ENCODE measurements around the gene TNPO3. TPM values are rescaled to one million over a fixed set of nuclear protein-coding genes. Genes with fewer than 3 reads are reported as not detected.

TNPO3 gene
- 44.5 and 63.6 TPM in 2 replicates for total RNA-seq

DNA sequence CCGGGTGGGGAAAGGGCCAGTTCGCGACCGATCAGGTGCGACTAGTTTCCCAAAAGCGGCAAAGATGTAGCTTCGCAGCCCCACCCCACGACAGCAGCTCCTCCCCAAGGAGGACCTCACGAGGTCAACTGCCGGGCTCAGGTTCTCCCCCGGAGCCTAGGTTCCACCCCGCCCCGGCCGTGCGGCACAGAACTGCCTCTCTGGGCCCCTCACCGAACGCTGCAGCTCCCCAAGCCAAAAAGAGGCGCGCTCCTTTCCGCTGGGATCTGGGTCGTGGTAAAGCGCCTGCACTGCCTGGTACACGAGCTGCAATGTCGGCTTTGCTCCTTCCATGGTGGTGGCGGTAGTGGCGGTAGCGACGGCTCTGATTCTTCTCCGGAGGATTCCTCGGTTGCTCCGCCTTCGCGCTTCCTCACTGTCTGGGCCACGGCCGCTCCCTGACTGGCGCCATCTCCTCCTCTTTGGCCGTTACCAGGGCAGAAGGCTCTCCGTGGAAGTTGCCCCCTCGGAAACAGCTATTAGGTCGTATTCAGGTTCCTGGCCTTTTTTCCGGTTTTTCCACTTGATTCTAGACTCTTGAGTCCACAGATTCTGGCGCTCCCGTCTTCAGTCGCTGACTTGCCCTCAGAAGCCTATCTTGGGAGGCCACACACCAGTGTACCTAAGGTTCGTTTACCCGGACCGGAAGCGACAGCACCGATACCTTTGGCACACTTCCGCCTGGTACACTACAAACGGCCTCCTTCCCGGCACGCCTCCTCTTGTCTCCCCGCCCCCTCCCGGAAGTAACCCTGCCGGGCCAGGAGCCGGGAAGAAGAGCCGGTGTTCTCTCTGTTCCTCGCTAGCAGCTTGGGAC, at the start of gene TNPO3:
Gene TNPO3 (minus strand): TSS at position 674 of the 856 bp plus-strand sequence. CDS start 341 bp downstream, at position 333.

DNA sequence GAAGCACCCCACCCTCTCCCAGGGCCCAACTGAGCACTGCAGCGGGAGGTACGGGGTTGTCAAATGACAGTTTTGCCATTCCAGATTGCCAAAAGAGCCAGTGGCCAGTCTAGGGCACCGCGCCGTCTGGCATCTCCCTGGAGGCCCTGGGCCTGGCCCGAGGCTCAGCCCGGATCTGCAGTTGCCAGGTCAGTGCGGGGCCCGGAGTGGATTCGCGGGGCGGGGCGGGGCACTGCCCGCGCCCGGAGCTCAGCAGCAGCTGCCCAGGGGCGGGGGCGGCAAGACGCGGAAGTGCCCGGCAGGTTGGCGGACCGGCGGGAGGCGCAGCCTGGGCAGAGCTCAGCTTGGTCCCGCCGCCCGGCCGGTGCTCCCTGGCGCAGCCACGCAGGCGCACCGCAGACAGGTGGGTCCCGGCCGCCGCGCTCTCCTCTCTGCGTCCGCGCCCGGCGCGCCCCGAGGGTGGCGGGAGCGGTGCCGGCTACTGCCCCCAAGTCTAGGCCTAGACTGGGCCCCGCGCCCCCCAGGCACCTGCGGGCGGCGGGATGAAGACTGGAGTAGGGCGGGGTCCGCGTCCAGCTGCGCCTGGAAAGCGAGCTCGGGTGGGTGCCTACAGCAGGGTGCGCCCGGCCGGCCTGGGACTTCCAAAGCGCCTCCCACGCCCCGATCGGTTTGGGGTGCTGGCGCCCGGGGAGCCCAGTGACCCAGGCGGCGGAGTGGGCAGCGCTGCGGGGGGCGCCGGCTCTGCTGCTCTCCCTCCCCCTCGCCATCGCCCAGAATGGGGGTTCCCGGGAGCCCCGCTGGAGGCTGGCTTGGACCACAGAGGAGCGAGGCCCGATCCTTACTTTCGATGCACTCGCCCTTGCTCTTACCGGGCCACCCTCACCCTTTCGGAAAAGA, 117.0 kb downstream of the TNPO3 start, which contains the start of gene IRF5:
Gene IRF5 (plus strand): TSS at position 281 of the 897 bp plus-strand sequence. CDS start 4,155 bp downstream, outside the sequence.

DNA sequence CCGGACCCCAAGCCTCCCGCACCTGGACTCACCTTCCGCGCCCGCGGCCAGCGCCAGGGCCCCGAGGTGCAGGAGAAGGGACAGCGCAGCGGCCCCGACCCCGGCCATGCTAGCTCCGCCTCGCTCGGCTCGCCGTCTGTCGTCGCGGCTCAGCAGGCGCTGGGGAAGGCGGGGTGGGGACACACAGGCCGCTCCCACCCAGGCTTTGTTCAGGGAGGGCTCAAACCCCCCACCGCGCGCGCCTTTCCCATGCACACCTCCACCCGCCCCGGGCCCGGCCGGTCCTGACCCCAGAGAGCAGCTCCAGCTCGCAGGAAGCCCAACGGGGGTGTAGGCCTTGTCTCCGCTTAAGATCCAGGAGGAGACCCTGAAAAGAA, 144.4 kb downstream of the TNPO3 start, which contains the start of gene KCP:
Gene KCP (minus strand): TSS at position 141 of the 377 bp plus-strand sequence. CDS start 33 bp downstream, at position 108.

Other genes starting within 250 kb of the TNPO3 start
- gene FLNC, start 224.7 kb downstream of the TNPO3 start, total RNA-seq, result 232 and 267 TPM in 2 replicates
- gene ATP6V1F, start 192.3 kb downstream of the TNPO3 start, total RNA-seq, result 139 and 256 TPM in 2 replicates
- gene KCP, start 144.4 kb downstream of the TNPO3 start, total RNA-seq, result 0.98 and 17.7 TPM in 2 replicates
- 5.4 and 13.3 TPM in 2 replicates for gene IRF5, start 117.2 kb downstream of the TNPO3 start, total RNA-seq
- gene TSPAN33, start 89.6 kb upstream of the TNPO3 start, total RNA-seq, result 10.1 and 40.3 TPM in 2 replicates
- 21.0 and 49.7 TPM in 2 replicates for gene SMO, start 133.5 kb upstream of the TNPO3 start, total RNA-seq
- gene AHCYL2, start 169.9 kb upstream of the TNPO3 start, total RNA-seq, result 4.4 and 10.6 TPM in 2 replicates